WI38 (cell line): Measurements from ENCODE around the gene SMARCAL1.
"Not testable (repeated sequence)": the region's sequence is repeated elsewhere in the genome, so short reads cannot be mapped to it uniquely, and the experiment has no call there.

Experiments
- H3K4me3 ChIP-seq: 2 replicates; pipeline ENCODE4 v1.5.1; 2011; ENCODE audit warnings: low read depth, mild to moderate bottlenecking, control low read depth, low read length
- TF ChIP-seq, protein P1 (sequence below): IDR thresholded peaks from 2 replicates; pipeline ENCODE4 v1.5.1; 2012; ENCODE audit warnings: low read depth, mild to moderate bottlenecking, control low read depth, low read length

The SMARCAL1 gene

GRCh38 chr2:216508229-216508628 is 95.9 kb downstream of the SMARCAL1 start:
- TF ChIP-seq, protein P1, sequence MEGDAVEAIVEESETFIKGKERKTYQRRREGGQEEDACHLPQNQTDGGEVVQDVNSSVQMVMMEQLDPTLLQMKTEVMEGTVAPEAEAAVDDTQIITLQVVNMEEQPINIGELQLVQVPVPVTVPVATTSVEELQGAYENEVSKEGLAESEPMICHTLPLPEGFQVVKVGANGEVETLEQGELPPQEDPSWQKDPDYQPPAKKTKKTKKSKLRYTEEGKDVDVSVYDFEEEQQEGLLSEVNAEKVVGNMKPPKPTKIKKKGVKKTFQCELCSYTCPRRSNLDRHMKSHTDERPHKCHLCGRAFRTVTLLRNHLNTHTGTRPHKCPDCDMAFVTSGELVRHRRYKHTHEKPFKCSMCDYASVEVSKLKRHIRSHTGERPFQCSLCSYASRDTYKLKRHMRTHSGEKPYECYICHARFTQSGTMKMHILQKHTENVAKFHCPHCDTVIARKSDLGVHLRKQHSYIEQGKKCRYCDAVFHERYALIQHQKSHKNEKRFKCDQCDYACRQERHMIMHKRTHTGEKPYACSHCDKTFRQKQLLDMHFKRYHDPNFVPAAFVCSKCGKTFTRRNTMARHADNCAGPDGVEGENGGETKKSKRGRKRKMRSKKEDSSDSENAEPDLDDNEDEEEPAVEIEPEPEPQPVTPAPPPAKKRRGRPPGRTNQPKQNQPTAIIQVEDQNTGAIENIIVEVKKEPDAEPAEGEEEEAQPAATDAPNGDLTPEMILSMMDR = no peak
- no peak overlapping the region for H3K4me3 ChIP-seq

DNA sequence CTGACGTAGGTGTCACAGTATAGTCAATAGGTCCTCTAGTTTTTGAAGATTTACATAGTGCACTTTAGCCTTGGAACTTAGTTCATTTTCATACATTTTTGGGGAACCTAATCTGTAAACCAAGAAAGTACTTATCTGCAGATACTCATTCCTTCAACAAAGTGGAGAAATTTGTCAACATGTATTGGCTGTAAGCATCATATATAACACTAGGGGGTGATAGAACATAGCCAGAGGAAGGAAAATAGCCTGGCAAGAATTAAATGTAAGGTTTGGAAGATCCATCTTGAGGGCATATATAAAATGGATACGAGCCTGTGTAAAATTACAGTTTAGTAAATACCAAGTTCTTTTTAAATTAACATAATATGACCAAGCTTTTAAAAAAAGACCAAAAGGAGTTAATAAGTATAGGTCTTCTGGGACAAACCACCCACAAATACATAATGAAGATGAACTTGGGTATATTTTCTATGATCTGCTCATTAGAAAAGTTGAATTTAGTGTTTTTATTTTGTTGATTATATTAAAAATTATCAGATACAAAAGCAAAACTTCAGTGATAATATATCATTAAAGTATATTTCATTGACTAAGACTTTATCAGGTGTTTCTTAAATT is 104.6 kb downstream of the SMARCAL1 start:
- TF ChIP-seq, protein P1 = peak; percentile 54; the same call in 1 of the 2 replicates
- no peak overlapping the region for H3K4me3 ChIP-seq

GRCh38 chr2:216517447-216518225 is 105.4 kb downstream of the SMARCAL1 start:
- no peak overlapping the region for H3K4me3 ChIP-seq
- TF ChIP-seq, protein P1 = no peak

DNA sequence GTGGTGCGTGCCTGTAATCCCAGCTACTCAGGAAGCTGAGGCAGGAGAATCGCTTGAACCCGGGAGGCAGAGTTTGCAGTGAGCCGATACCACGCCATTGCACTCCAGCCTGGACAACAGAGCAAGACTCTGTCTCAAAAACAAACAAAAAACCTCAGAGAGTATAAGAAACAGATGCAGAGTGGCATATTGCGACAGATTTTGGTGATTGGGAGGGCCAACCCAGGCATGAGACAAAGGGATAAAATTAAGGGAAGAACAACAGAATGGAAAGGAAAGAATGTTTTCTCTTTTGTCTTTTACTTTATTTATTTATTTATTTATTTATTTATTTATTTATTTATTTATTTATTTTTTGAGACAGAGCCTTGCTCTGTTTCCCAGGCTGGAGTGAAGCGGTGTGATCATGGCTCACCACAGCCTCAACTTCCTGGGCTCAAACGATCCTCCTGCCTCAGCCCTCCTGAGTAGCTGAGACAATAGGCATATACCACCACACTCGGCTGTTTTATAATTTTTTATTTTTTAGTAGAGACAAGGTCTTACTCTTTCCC is 106.4 kb downstream of the SMARCAL1 start:
- H3K4me3 ChIP-seq = not testable (repeated sequence)

DNA sequence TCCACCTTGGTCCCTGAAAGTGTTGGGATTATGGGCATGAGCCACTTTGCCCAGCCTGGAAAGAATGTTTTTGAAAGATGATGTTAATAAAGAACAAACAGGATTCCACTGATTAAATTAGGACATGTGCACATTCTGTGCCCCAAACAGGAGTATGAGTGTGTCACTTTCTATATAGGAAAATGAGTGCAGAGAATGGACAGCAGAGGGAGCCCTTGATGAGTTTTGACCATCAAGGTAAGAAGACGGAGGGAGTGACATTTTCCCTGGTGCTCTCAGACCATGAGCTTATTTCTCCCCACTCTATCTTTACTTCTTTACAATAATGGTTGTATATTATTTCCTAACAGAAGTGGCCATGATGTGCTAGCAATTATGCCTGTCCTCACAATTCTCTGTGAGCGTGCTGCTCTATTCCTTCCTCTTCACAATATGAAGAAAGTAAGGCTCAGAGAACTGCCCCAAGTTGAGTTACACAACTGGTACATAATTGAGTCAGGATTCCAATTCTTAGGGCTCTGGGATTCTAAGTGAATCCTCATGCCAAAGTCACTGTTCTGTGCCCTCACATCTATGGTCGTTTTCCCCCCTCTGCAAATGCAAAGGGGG is 107.0 kb downstream of the SMARCAL1 start:
- TF ChIP-seq, protein P1 = peak; percentile 34; the same call in 1 of the 2 replicates
- no peak overlapping the region for H3K4me3 ChIP-seq

DNA sequence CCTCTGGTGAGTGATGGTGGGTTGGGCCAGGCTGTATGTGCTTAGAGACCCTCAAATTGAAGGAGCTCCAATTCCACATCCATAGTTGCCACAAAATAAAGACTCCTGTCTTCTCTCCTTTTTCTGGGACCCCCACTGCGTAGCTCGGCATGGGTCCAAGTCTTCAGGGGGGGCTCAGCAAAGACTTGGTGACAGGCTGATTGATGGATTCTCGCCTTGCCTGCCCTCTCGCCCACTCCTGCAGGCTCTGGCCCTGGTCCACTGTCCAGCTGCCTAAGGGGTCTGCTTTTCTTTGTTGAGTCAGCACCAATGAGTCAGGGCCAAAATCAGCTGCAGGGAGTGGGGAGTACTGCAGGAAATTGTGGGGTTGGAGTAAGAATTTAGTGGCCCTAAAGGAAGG is 107.8 kb downstream of the SMARCAL1 start:
- TF ChIP-seq, protein P1 = no peak
- H3K4me3 ChIP-seq = no peak overlapping the region

GRCh38 chr2:216522892-216523502 is 110.7 kb downstream of the SMARCAL1 start:
- TF ChIP-seq, protein P1 = no peak
- H3K4me3 ChIP-seq = no peak overlapping the region
